H1 (cell line): ENCODE measurements around the gene EIPR1. TPM values are rescaled to one million over a fixed set of nuclear protein-coding genes. Genes with fewer than 3 reads are reported as not detected.

Experiments used
- CTCF ChIA-PET: fragments of 300-600 bp; sonication (Branson Sonifier 250); formaldehyde crosslinking; loops from one replicate; lab custom pipeline; 2021; ENCODE audit not compliant: partially characterized antibody; lab: Charles Lee
- POLR2A ChIA-PET: fragments of 300-600 bp; sonication (Branson Sonifier 250); formaldehyde crosslinking; loops from one replicate; lab custom pipeline; 2021; ENCODE audit warnings: inconsistent platforms; ENCODE audit not compliant: partially characterized antibody; lab: Charles Lee
- DNase-seq, 2 experiments: peaks; one replicate each; pipeline versions ENCODE4 v3.0.0 to v3.0.0-alpha.2; 2010 to 2022; ENCODE audit warnings: low spot score in 2 of 2, low read depth in 1 of 2, mixed read lengths in 1 of 2
- FAIRE-seq: peaks from 2 replicates; lab custom pipeline; 2011; peaks lifted over from hg19 to GRCh38; lab: Jason Lieb, UNC
- H2AFZ ChIP-seq: 2 replicates; pipeline ENCODE4 v1.8.1; 2012; ENCODE audit warnings: low read length, inconsistent platforms
- H2AK5ac ChIP-seq: 2 replicates; pipeline ENCODE4 v1.6.1; 2013; ENCODE audit warnings: low read depth, low read length
- H2BK120ac ChIP-seq: replicated peaks from 2 replicates; pipeline ENCODE3; 2013; ENCODE audit warnings: low read depth, low read length, inconsistent platforms
- H2BK12ac ChIP-seq: 2 replicates; pipeline ENCODE4 v1.6.1; 2013; ENCODE audit warnings: low read depth, low read length
- H2BK15ac ChIP-seq: 2 replicates; pipeline ENCODE4 v1.6.1; 2013; ENCODE audit warnings: low read length
- H2BK20ac ChIP-seq: 2 replicates; pipeline ENCODE4 v1.6.1; 2013; ENCODE audit warnings: low read length
- H2BK5ac ChIP-seq: 2 replicates; pipeline ENCODE4 v1.6.1; 2013; ENCODE audit warnings: low read depth, low read length
- H3K14ac ChIP-seq: 2 replicates; pipeline ENCODE4 v1.6.1; 2013; ENCODE audit warnings: inconsistent platforms; ENCODE audit not compliant: insufficient read length
- H3K18ac ChIP-seq: 2 replicates; pipeline ENCODE4 v1.6.1; 2013; ENCODE audit warnings: low read length; ENCODE audit errors: extremely low read depth
- H3K23ac ChIP-seq: 2 replicates; pipeline ENCODE4 v1.6.1; 2013; ENCODE audit warnings: inconsistent platforms; ENCODE audit not compliant: insufficient read length
- H3K23me2 ChIP-seq: 2 replicates; pipeline ENCODE4 v1.6.1; 2013; ENCODE audit warnings: low read depth, low read length
- H3K27ac ChIP-seq: 2 replicates; pipeline ENCODE4 v1.6.1; 2011; ENCODE audit warnings: low read depth, low read length, inconsistent platforms
- H3K27me3 ChIP-seq, 4 experiments: replicated peaks in 1 of 4; 1 replicate in 1 of 4; 2 replicates in 3 of 4; pipeline versions ENCODE4 v1.6.1 to v1.8.1; 2011 to 2013; ENCODE audit warnings: low read length in 3 of 4, mild to moderate bottlenecking in 3 of 4, inconsistent platforms in 2 of 4, mixed read lengths in 2 of 4, moderate library complexity in 1 of 4; ENCODE audit not compliant: control insufficient read depth in 3 of 4, insufficient read depth in 3 of 4; ENCODE audit errors: extremely low read depth in 1 of 4
- H3K36me3 ChIP-seq, 4 experiments: 2 replicates each; pipeline versions ENCODE4 v1.6.1 to v1.8.1; 2011 to 2013; ENCODE audit warnings: mild to moderate bottlenecking in 4 of 4, low read length in 3 of 4, moderate library complexity in 2 of 4, control low read depth in 1 of 4, inconsistent platforms in 1 of 4; ENCODE audit not compliant: insufficient read depth in 4 of 4, control insufficient read depth in 2 of 4
- H3K4ac ChIP-seq: replicated peaks from 2 replicates; pipeline ENCODE3; 2013; ENCODE audit warnings: low read length, low read depth, mixed read lengths, inconsistent platforms; ENCODE audit not compliant: insufficient read length
- H3K4me1 ChIP-seq, 4 experiments: replicated peaks in 1 of 4; 1 replicate in 1 of 4; 2 replicates in 3 of 4; pipeline versions ENCODE4 v1.6.1 to v1.8.1; 2011 to 2013; ENCODE audit warnings: low read length in 3 of 4, inconsistent platforms in 2 of 4, mixed read lengths in 1 of 4; ENCODE audit not compliant: insufficient read depth in 4 of 4, control insufficient read depth in 3 of 4
- H3K4me2 ChIP-seq, 2 experiments: 2 replicates each; pipeline versions ENCODE4 v1.6.1 to v1.8.1; 2011 to 2013; ENCODE audit warnings: low read depth in 2 of 2, low read length in 2 of 2, control low read depth in 1 of 2, inconsistent platforms in 1 of 2, mild to moderate bottlenecking in 1 of 2; ENCODE audit not compliant: insufficient read depth in 1 of 2
- H3K4me3 ChIP-seq, 4 experiments: fragments of 200-600, 300-600 bp in 1 of 4; sonication (generic), shearing (Covaris generic), sonication (Bioruptor Twin) in 1 of 4; 2 replicates each; pipeline versions ENCODE4 v1.5.1 to v1.8.1; 2011 to 2016; ENCODE audit warnings: low read length in 4 of 4, low read depth in 3 of 4, control low read depth in 2 of 4, inconsistent platforms in 2 of 4, mild to moderate bottlenecking in 2 of 4, mixed read lengths in 1 of 4, moderate library complexity in 1 of 4; ENCODE audit not compliant: insufficient read depth in 2 of 4; ENCODE audit errors: extremely low read depth in 1 of 4
- H3K56ac ChIP-seq: replicated peaks from 2 replicates; pipeline ENCODE3; 2013; ENCODE audit warnings: low read depth, mild to moderate bottlenecking, mixed read lengths, low read length, inconsistent platforms; ENCODE audit not compliant: insufficient read length
- H3K79me1 ChIP-seq: 2 replicates; pipeline ENCODE4 v1.6.1; 2013; ENCODE audit warnings: low read depth, low read length, control low read depth
- H3K79me2 ChIP-seq, 2 experiments: 2 replicates each; pipeline versions ENCODE4 v1.6.1 to v1.8.1; 2012 to 2013; ENCODE audit warnings: low read length in 2 of 2, mild to moderate bottlenecking in 2 of 2, inconsistent platforms in 1 of 2; ENCODE audit not compliant: insufficient read depth in 2 of 2, control insufficient read depth in 1 of 2
- H3K9ac ChIP-seq, 4 experiments: replicated peaks in 1 of 4; 1 replicate in 1 of 4; 2 replicates in 3 of 4; pipeline versions ENCODE4 v1.6.1 to v1.8.1; 2011 to 2013; ENCODE audit warnings: low read depth in 3 of 4, low read length in 3 of 4, control low read depth in 2 of 4, mild to moderate bottlenecking in 2 of 4, moderate library complexity in 2 of 4, inconsistent platforms in 1 of 4; ENCODE audit errors: extremely low read depth in 1 of 4
- H3K9me3 ChIP-seq, 2 experiments: 2 replicates each; pipeline versions ENCODE4 v1.6.1 to v1.8.1; 2012 to 2013; ENCODE audit warnings: mild to moderate bottlenecking in 2 of 2, moderate library complexity in 2 of 2, control low read depth in 1 of 2, inconsistent platforms in 1 of 2, low read depth in 1 of 2, low read length in 1 of 2, mixed read lengths in 1 of 2; ENCODE audit not compliant: insufficient read depth in 2 of 2
- H4K20me1 ChIP-seq, 2 experiments: replicated peaks in 1 of 2; 2 replicates each; pipeline versions ENCODE3 to v1.8.1; 2011 to 2013; ENCODE audit warnings: inconsistent platforms in 2 of 2, low read length in 2 of 2, mild to moderate bottlenecking in 1 of 2; ENCODE audit not compliant: insufficient read depth in 2 of 2, control insufficient read depth in 1 of 2
- H4K5ac ChIP-seq: 2 replicates; pipeline ENCODE4 v1.6.1; 2013; ENCODE audit warnings: low read length, low read depth, mixed read lengths, inconsistent platforms; ENCODE audit not compliant: insufficient read length
- H4K8ac ChIP-seq: 2 replicates; pipeline ENCODE4 v1.8.0; 2013; ENCODE audit warnings: mild to moderate bottlenecking, moderate library complexity, low read length, inconsistent platforms; ENCODE audit not compliant: insufficient read depth; ENCODE audit errors: extremely low read depth
- H4K91ac ChIP-seq: replicated peaks from 2 replicates; pipeline ENCODE3; 2013; ENCODE audit warnings: low read length, mixed read lengths, inconsistent platforms; ENCODE audit not compliant: insufficient read length
- BRCA1 ChIP-seq: IDR thresholded peaks from 2 replicates; pipeline ENCODE4 v1.6.1; 2012; ENCODE audit warnings: low read depth, low read length, improper control_type of control experiment
- EGR1 ChIP-seq: IDR thresholded peaks from 2 replicates; pipeline ENCODE4 v1.6.1; 2011; ENCODE audit warnings: low read depth, low read length, borderline replicate concordance
- HDAC2 ChIP-seq, 2 experiments: fragments of 300-600 bp in 1 of 2; sonication (generic) in 1 of 2; IDR thresholded peaks; 2 replicates each; pipeline ENCODE4 v1.6.1; 2011 to 2012; ENCODE audit warnings: low read depth in 2 of 2, low read length in 2 of 2, mild to moderate bottlenecking in 2 of 2, moderate library complexity in 2 of 2, borderline replicate concordance in 1 of 2, inconsistent platforms in 1 of 2
- JUN ChIP-seq: IDR thresholded peaks from 2 replicates; pipeline ENCODE4 v1.6.1; 2011; ENCODE audit warnings: low read depth, mild to moderate bottlenecking, improper control_type of control experiment, low read length
- NANOG ChIP-seq: IDR thresholded peaks from 2 replicates; pipeline ENCODE4 v1.6.1; 2011; ENCODE audit warnings: low read length, low read depth, mild to moderate bottlenecking, inconsistent platforms; ENCODE audit not compliant: insufficient read depth, poor library complexity, severe bottlenecking
- POLR2AphosphoS5 ChIP-seq: IDR thresholded peaks from 2 replicates; pipeline ENCODE4 v1.6.1; 2011; ENCODE audit warnings: low read depth, low read length
- RXRA ChIP-seq: IDR thresholded peaks from 2 replicates; pipeline ENCODE4 v1.6.1; 2011; ENCODE audit warnings: low read depth, mild to moderate bottlenecking, low read length, moderate library complexity; ENCODE audit not compliant: insufficient read depth
- SIN3A ChIP-seq, 2 experiments: IDR thresholded peaks in 1 of 2; conservative IDR thresholded peaks in 1 of 2; 2 replicates each; pipeline ENCODE4 v1.6.1; 2011 to 2012; ENCODE audit warnings: low read length in 2 of 2, improper control_type of control experiment in 1 of 2, low read depth in 1 of 2, mild to moderate bottlenecking in 1 of 2
- TAF7 ChIP-seq: optimal IDR thresholded peaks from 2 replicates; pipeline ENCODE3; 2011; ENCODE audit warnings: low read depth, mild to moderate bottlenecking, inconsistent platforms, low read length, moderate library complexity, borderline replicate concordance
- TEAD4 ChIP-seq: IDR thresholded peaks from 2 replicates; pipeline ENCODE4 v1.6.1; 2012; ENCODE audit warnings: low read depth, low read length, inconsistent platforms, mixed read lengths
- YY1 ChIP-seq: IDR thresholded peaks from 2 replicates; pipeline ENCODE4 v1.6.1; 2011; ENCODE audit warnings: low read depth, mild to moderate bottlenecking, low read length
- WGBS, 2 experiments: shearing (Covaris generic) in 1 of 2; methylation state at CpG; one replicate each; pipeline versions ENCODE4 v1.1.6 to v1.1.7; 2013 to 2015; ENCODE audit warnings: low lambda C conversion rate in 2 of 2, mixed read lengths in 2 of 2, inconsistent platforms in 1 of 2, low coverage in 1 of 2, missing lambda C conversion rate in 1 of 2; ENCODE audit not compliant: insufficient replicate concordance in 2 of 2, insufficient coverage in 1 of 2, insufficient read length in 1 of 2; ENCODE audit errors: extremely low coverage in 1 of 2, missing lambda C conversion rate in 1 of 2; 5-methylcytosine and 5-hydroxymethylcytosine counted together
- polyA plus RNA-seq, 7 experiments: library from polyadenylated mRNA; depleted of rRNA in 3 of 7; stranded (reverse) in 5 of 7; unstranded in 2 of 7; fragments of >200 nt in 5 of 7; fragments of 200-250 nt in 2 of 7; gene quantifications; 1 replicate in 5 of 7; 2 replicates in 1 of 7; 4 replicates in 1 of 7; pipeline versions ENCODE4 v1.2.1 to v1.2.3, GENCODE V29; 2011 to 2013; ENCODE audit warnings: missing spikeins in 2 of 7, mixed read lengths in 2 of 7
- total RNA-seq: library from RNA; stranded (reverse); fragmentation: NEBNext Ultra II Directional; extraction: Animal tissue kit (Norgen Biotek cat#: 25700); gene quantifications from 2 replicates; pipeline ENCODE4 v1.2.1, GENCODE V29; 2021
- TF ChIP-seq, protein P1 (sequence below): IDR thresholded peaks from 2 replicates; pipeline ENCODE4 v1.6.1; 2011; ENCODE audit warnings: low read length, improper control_type of control experiment

Gene EIPR1
- total and polyA plus RNA-seq, 2 of the 8 experiments (the other 6 are each of a cell fraction or from before 2014, with no cell fraction given), result 26.3 to 56.4 TPM

DNA sequence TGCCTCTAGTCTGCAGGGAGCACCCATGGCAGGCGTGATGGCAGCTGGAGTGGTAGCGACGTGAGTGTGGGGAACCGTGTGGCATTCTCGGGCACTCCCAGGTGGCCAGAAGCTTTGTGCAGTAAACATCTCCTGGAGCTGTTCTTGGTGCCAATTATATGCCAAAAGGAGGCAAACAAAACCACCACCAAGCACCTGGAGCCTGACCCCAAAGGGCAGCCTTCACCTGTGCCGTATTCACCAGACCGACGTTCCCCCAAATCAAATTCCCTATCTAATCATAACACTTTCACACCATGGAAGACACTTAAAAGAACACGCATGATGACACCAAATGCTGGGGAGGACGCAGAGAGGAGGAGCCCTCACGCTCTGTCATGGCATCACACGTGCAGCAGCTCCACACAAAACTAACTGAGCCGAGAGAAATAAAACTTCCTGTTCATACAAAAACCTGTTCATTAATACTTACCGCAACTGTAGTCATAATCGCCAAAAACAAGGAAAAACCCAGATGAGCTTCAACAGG is 123.6 kb downstream of the EIPR1 start:
- peaks cover 17 to 22% of the 10 kb centered on the region in 2 experiments for H3K9me3 ChIP-seq
- no peak overlapping the region for H3K56ac ChIP-seq
- peaks cover 0 to 4% (median 0%) of the 10 kb centered on the region in 4 experiments; a peak in 3 of 7 replicates for H3K4me1 ChIP-seq
- no peak overlapping the region for H2BK12ac ChIP-seq
- no peaks in the 10 kb centered on the region for H3K27me3 ChIP-seq
- H3K9ac ChIP-seq, result no peak overlapping the region; a peak in 1 of 7 replicates
- no peak overlapping the region for H2BK120ac ChIP-seq
- no peak overlapping the region for H3K4ac ChIP-seq
- H2AFZ ChIP-seq, result no peak overlapping the region
- no peak overlapping the region for H2BK20ac ChIP-seq
- no peak overlapping the region for H2AK5ac ChIP-seq
- H3K23me2 ChIP-seq, result no peaks in the 10 kb centered on the region
- no peak overlapping the region for H3K27ac ChIP-seq
- no peak overlapping the region for H4K5ac ChIP-seq
- no peak overlapping the region for H3K14ac ChIP-seq
- H3K4me2 ChIP-seq, result no peak overlapping the region
- H2BK5ac ChIP-seq, result no peak overlapping the region
- H3K79me2 ChIP-seq, result no peaks in the 10 kb centered on the region
- no peak overlapping the region for H4K91ac ChIP-seq
- CTCF ChIA-PET, result interaction anchor here (1.2 to 3.2 kb wide), 3 partner anchors 8 to 33 kb away, joined by 3 to 10 read pairs (median 4); no protein-coding TSS in a partner anchor
- H3K36me3 ChIP-seq, result peaks cover 0 to 7% (median 2%) of the 10 kb centered on the region in 4 experiments; a peak in 3 of 8 replicates
- H4K8ac ChIP-seq, result no peak overlapping the region
- H3K18ac ChIP-seq, result no peak overlapping the region
- DNase-seq (no peak), FAIRE-seq (no peak)
- peaks cover 4% of the 10 kb centered on the region; the same call in 1 of the 2 replicates for H3K79me1 ChIP-seq
- H3K23ac ChIP-seq, result no peak overlapping the region
- POLR2A ChIA-PET, result no interaction called here
- no peak overlapping the region for H3K4me3 ChIP-seq
- WGBS, 2 experiments, result 80% methylated on average over 15 of the region's 15 CpGs; no CpG with 5 or more reads in 1 of the 2 experiments
- no peak overlapping the region for H2BK15ac ChIP-seq
- H4K20me1 ChIP-seq, result peaks cover 0 to 5% of the 10 kb centered on the region in 2 experiments
- TF ChIP-seq EGR1 (no peak), TEAD4 (no peak), RXRA (no peak), YY1 (no peak), BRCA1 (no peak), NANOG (no peak), SIN3A (conservative IDR thresholded peaks at IDR 0.05 in 1 of 2, IDR thresholded peaks at IDR 0.05 in 1 of 2; ENCODE audit: low read depth in 1 of 2, low read length in 2 of 2) (no peak), TAF7 (no peak), JUN (no peak), POLR2AphosphoS5 (no peak), HDAC2 (IDR thresholded peaks at IDR 0.05; ENCODE audit: borderline replicate concordance in 1 of 2, low read depth in 2 of 2, low read length in 2 of 2) (no peak)
- TF ChIP-seq, protein P1, sequence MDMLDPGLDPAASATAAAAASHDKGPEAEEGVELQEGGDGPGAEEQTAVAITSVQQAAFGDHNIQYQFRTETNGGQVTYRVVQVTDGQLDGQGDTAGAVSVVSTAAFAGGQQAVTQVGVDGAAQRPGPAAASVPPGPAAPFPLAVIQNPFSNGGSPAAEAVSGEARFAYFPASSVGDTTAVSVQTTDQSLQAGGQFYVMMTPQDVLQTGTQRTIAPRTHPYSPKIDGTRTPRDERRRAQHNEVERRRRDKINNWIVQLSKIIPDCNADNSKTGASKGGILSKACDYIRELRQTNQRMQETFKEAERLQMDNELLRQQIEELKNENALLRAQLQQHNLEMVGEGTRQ, result no peak
